ENCODE measurements around the gene KCTD11.
"Not testable (repeated sequence)": the region's sequence is repeated elsewhere in the genome, so short reads cannot be mapped to it uniquely, and the experiment has no call there.

The KCTD11 gene

GRCh38 chr17:7323731-7324437, 28.1 kb upstream of the KCTD11 start:
- DNase-seq = no peak

- DNase-seq = no peak
These were observed 27.6 kb upstream of the KCTD11 start for GRCh38 chr17:7324438-7324779.

GRCh38 chr17:7325031-7325528, 26.9 kb upstream of the KCTD11 start:
- DNase-seq = no peak

- no peak for DNase-seq
These were observed 25.8 kb upstream of the KCTD11 start for GRCh38 chr17:7326186-7326585.

- DNase-seq = no peak
These were observed 24.9 kb upstream of the KCTD11 start for GRCh38 chr17:7327056-7327455.

- DNase-seq = no peak
These were observed 24.5 kb upstream of the KCTD11 start for GRCh38 chr17:7327501-7327900.

- no peak for DNase-seq
These were observed 24.0 kb upstream of the KCTD11 start for GRCh38 chr17:7328009-7328408.

GRCh38 chr17:7328840-7329373, 23.1 kb upstream of the KCTD11 start, which contains the start of gene NEURL4:
NEURL4 (minus strand) TSS chr17:7329335; CDS start chr17:7329312, 23 bp downstream.
- no peak for DNase-seq

GRCh38 chr17:7329374-7329996, 22.5 kb upstream of the KCTD11 start:
- peak; percentile 97 for DNase-seq

- DNase-seq = peak; percentile 80
These were observed 21.8 kb upstream of the KCTD11 start for GRCh38 chr17:7329997-7330637.

GRCh38 chr17:7330638-7331015, 21.3 kb upstream of the KCTD11 start:
- DNase-seq = no peak

- no peak for DNase-seq
These were observed 19.9 kb upstream of the KCTD11 start for GRCh38 chr17:7332111-7332510.

- DNase-seq = not testable (repeated sequence)
These were observed 19.3 kb upstream of the KCTD11 start for GRCh38 chr17:7332600-7333069.

GRCh38 chr17:7334938-7335538, 16.9 kb upstream of the KCTD11 start:
- DNase-seq = no peak

GRCh38 chr17:7335765-7336164, 16.2 kb upstream of the KCTD11 start:
- DNase-seq = not testable (repeated sequence)

- DNase-seq = no peak
These were observed 15.5 kb upstream of the KCTD11 start, which contains the start of gene ACAP1 for GRCh38 chr17:7336240-7337175. ACAP1 (plus strand) TSS chr17:7336529; CDS start chr17:7336735, 206 bp downstream.

GRCh38 chr17:7337600-7337999, 14.4 kb upstream of the KCTD11 start:
- not testable (repeated sequence) for DNase-seq

GRCh38 chr17:7340179-7340578, 11.8 kb upstream of the KCTD11 start:
- no peak for DNase-seq

GRCh38 chr17:7341842-7342241, 10.1 kb upstream of the KCTD11 start:
- DNase-seq = no peak

GRCh38 chr17:7343250-7343649, 8.7 kb upstream of the KCTD11 start:
- no peak for DNase-seq

GRCh38 chr17:7346761-7347614, 5.0 kb upstream of the KCTD11 start:
- no peak for DNase-seq

Measured in NCI-H1436 (cell line).